ENCODE results near the gene SLC6A19.

DNA sequence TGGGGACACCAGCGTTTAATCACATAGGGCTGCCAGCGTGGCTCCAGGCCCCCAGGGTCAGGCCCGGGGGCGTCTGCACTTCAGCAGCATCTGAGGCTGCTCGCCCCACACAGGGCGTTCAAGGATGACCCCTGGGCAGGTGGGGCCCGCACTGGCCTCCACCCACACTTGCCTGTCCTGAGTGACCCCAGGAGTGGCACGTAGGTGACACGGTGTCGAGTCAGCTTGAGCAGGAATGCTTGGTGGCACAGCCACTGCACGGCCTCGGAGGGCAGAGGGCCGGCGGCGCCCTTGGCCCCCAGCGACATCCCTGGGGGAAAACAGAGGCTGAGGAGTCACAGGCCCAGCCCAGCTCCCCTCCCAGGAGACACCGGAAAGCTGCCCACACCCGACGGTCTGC is 52.8 kb downstream of the SLC6A19 start:
- TF ChIP-seq, protein P1, sequence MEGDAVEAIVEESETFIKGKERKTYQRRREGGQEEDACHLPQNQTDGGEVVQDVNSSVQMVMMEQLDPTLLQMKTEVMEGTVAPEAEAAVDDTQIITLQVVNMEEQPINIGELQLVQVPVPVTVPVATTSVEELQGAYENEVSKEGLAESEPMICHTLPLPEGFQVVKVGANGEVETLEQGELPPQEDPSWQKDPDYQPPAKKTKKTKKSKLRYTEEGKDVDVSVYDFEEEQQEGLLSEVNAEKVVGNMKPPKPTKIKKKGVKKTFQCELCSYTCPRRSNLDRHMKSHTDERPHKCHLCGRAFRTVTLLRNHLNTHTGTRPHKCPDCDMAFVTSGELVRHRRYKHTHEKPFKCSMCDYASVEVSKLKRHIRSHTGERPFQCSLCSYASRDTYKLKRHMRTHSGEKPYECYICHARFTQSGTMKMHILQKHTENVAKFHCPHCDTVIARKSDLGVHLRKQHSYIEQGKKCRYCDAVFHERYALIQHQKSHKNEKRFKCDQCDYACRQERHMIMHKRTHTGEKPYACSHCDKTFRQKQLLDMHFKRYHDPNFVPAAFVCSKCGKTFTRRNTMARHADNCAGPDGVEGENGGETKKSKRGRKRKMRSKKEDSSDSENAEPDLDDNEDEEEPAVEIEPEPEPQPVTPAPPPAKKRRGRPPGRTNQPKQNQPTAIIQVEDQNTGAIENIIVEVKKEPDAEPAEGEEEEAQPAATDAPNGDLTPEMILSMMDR (conservative IDR thresholded peaks at IDR 0.05; ENCODE audit: low read depth, low read length): no peak
- TF ChIP-seq RAD21 (IDR thresholded peaks at IDR 0.05; ENCODE audit: low read length) (no peak), RFX5 (IDR thresholded peaks at IDR 0.05; ENCODE audit: low read depth, low read length) (no peak), CHD1 (IDR thresholded peaks at IDR 0.05; ENCODE audit: low read depth, low read length) (no peak), POLR2A (IDR thresholded peaks at IDR 0.05; ENCODE audit: low read depth, low read length) (no peak), SMC3 (IDR thresholded peaks at IDR 0.05; ENCODE audit: low read depth, low read length) (no peak), RCOR1 (IDR thresholded peaks at IDR 0.05; ENCODE audit: insufficient replicate concordance, low read length) (no peak), MAFK (IDR thresholded peaks at IDR 0.05; ENCODE audit: low read depth, low read length) (no peak)
- TF ChIP-seq, protein P2, sequence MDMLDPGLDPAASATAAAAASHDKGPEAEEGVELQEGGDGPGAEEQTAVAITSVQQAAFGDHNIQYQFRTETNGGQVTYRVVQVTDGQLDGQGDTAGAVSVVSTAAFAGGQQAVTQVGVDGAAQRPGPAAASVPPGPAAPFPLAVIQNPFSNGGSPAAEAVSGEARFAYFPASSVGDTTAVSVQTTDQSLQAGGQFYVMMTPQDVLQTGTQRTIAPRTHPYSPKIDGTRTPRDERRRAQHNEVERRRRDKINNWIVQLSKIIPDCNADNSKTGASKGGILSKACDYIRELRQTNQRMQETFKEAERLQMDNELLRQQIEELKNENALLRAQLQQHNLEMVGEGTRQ (IDR thresholded peaks at IDR 0.05; ENCODE audit: low read depth, low read length): no peak
- TF ChIP-seq, protein P3, sequence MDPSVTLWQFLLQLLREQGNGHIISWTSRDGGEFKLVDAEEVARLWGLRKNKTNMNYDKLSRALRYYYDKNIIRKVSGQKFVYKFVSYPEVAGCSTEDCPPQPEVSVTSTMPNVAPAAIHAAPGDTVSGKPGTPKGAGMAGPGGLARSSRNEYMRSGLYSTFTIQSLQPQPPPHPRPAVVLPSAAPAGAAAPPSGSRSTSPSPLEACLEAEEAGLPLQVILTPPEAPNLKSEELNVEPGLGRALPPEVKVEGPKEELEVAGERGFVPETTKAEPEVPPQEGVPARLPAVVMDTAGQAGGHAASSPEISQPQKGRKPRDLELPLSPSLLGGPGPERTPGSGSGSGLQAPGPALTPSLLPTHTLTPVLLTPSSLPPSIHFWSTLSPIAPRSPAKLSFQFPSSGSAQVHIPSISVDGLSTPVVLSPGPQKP (IDR thresholded peaks at IDR 0.05; ENCODE audit: borderline replicate concordance, low read depth, low read length): no peak

Measured in IMR-90 (cell line).